Stimulated activated CD4-positive, alpha-beta T cell treated with anti-CD3 and anti-CD28 coated beads, Interleukin-4, amount 100 ng/mL, for 4 hours (primary cell): Measurements from ENCODE around the gene MYO1C.
A peak's percentile ranks its signal among the peaks of the same experiment; 100 is the strongest.

Experiments
- DNase-seq, 2 experiments: peaks; one replicate each; pipeline ENCODE4 v3.0.0-alpha.2; 2020

The MYO1C gene

GRCh38 chr17:1484060-1484535, 8.4 kb downstream of the MYO1C start:
- no peak for DNase-seq

- DNase-seq = no peak
Observed at GRCh38 chr17:1482680-1483079, 9.8 kb downstream of the MYO1C start.

- DNase-seq = no peak
Observed at GRCh38 chr17:1481736-1482135, 10.8 kb downstream of the MYO1C start.

GRCh38 chr17:1480747-1481465, 11.6 kb downstream of the MYO1C start:
- no peak for DNase-seq

GRCh38 chr17:1478418-1478817, 14.1 kb downstream of the MYO1C start:
- no peak for DNase-seq

- DNase-seq = no peak
Observed at GRCh38 chr17:1475321-1475854, 17.1 kb downstream of the MYO1C start.

- no peak for DNase-seq
Observed at GRCh38 chr17:1474402-1475189, 17.9 kb downstream of the MYO1C start.

- DNase-seq = peak in 1 of 2 experiments; percentile 70
Observed at GRCh38 chr17:1473841-1474240, 18.6 kb downstream of the MYO1C start.

GRCh38 chr17:1473170-1473569, 19.3 kb downstream of the MYO1C start:
- no peak for DNase-seq

- DNase-seq = no peak
Observed at GRCh38 chr17:1471911-1472821, 20.3 kb downstream of the MYO1C start.

- DNase-seq = no peak
Observed at GRCh38 chr17:1471490-1471889, 21.0 kb downstream of the MYO1C start.

GRCh38 chr17:1470755-1471462, 21.6 kb downstream of the MYO1C start:
- no peak for DNase-seq

- DNase-seq = no peak
Observed at GRCh38 chr17:1470071-1470754, 22.3 kb downstream of the MYO1C start.

- no peak for DNase-seq
Observed at GRCh38 chr17:1469231-1469852, 23.1 kb downstream of the MYO1C start.

GRCh38 chr17:1467898-1468492, 24.5 kb downstream of the MYO1C start:
- DNase-seq = no peak

GRCh38 chr17:1467258-1467657, 25.2 kb downstream of the MYO1C start:
- DNase-seq = no peak

GRCh38 chr17:1464186-1464585, 28.3 kb downstream of the MYO1C start:
- DNase-seq = no peak

GRCh38 chr17:1462164-1463112, 30.0 kb downstream of the MYO1C start:
- no peak for DNase-seq

GRCh38 chr17:1461198-1461944, 31.1 kb downstream of the MYO1C start:
- DNase-seq = no peak
